HL-60/S4 treated with retinoic acid at 250 ng/mL for 4 days and 3 days (cell line): Measurements from ENCODE around the gene UBAC2.
"Not testable (repeated sequence)": the region's sequence is repeated elsewhere in the genome, so short reads cannot be mapped to it uniquely, and the experiment has no call there.

Experiments used
- in situ Hi-C: fragments of 300-500 bp; cut with MboI; formaldehyde crosslinking; loops from 2 replicates; pipeline ENCODE4 v1.7.0; 2022; ENCODE audit warnings: low sequenced_read_pairs

Gene UBAC2

DNA sequence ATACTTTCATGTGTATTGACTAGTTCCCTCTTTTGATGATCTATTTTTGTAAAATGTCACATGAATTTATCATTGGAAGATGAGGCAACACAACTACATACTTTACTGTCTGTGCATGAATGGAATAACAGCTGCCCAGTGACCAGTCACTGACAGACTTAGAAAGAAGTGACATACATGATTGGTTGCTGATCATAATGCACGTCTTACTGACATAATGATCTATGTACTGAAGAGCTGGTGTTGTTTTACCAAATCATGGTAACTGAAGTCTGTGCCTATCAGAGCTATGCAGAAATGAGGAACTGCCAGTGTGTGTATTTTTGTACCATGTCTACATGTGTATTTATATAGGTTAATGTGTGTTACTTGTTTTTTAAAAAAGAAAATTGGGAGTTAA, 31.1 kb downstream of the UBAC2 start:
- in situ Hi-C loops: no loop called here

DNA sequence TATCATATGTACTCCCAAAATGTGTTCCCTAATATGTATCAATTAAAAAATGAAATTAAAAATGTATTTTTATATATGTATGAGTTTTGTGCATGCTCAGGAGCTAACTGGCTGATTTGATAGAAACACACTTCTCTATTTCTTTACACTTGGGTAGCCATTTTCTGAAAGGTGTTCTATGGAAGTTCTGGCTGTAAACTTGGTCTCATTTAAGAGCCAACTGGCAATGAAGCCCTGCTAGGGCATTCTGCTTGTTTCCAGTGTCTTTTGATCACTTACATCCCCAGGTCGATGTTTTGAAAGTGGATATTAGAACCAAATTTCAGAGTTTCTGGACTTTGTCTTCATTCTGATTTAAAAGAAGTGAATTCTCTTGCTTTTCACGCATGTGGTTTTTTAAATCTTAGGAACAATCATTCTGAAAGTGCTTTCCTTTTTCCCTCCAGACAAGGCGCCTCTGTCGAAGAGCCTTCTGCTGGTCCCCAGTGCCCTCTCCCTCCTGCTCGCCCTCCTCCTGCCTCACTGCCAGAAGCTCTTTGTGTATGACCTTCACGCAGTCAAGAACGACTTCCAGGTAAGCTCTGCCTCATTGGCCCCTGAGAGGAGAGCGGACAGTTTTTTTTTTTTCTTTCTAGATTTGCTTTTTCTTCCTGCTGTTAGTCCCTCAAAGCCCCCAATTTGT, 37.5 kb downstream of the UBAC2 start:
- in situ Hi-C loops: no loop called here

DNA sequence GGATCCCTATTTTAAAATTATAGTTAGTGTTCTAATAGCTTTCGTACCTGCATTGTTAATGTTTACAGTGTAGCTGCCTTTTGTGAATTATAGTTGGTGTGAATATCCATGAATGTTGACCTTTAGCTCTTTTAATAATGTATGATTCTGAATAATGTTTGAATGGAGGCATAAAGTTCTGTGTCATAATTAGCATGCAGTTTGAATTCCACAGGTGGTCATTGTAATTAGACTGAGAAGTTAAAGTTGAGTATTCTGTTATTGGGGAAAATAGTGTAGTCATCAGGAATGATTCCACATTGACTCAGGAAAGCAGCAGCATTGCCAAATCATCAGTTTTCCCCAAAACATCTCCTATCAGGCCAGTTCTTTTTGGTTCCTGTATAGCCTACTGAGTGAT, 45.4 kb downstream of the UBAC2 start:
- in situ Hi-C loops: no loop called here

DNA sequence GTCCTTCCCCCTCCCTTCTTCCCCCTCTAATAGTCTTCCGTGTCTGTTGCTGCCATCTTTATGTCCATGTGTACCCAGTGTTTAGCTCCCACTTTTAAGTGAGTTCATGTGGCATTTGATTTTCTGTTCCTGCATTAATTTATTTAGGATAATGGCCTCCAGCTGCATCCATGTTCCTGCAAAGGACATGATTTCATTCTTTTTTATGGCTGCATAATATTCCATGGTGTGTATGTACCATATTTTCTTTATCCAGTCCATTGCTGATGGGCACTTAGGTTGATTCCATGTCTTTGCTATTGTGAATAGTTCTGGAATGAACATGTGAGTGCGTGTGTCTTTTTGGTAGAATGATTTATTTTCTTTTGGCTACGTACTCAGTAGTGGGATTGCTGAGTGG, 48.5 kb downstream of the UBAC2 start:
- in situ Hi-C loops: not testable (repeated sequence)

DNA sequence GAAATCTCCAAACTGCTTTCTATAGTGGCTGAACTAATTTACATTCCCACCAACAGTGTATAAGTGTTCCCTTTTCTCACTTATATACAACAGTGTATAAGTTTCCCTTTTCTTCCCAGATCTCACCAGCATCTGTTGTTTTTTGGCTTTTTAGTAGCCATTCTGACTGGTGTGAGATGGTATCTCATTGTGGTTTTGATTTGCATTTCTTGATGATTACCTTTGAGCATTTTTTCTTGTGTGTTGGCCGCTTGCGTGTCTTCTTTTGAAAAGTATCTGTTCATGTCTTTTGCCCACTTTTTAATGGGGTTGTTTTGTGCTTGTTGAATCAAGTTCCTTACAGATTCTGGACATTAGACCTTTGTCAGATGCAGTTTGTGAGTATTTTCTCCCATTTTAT, 49.0 kb downstream of the UBAC2 start:
- in situ Hi-C loops: loop anchor here (25.0 kb wide), 1 partner anchor 387 kb away; no protein-coding TSS in a partner anchor

DNA sequence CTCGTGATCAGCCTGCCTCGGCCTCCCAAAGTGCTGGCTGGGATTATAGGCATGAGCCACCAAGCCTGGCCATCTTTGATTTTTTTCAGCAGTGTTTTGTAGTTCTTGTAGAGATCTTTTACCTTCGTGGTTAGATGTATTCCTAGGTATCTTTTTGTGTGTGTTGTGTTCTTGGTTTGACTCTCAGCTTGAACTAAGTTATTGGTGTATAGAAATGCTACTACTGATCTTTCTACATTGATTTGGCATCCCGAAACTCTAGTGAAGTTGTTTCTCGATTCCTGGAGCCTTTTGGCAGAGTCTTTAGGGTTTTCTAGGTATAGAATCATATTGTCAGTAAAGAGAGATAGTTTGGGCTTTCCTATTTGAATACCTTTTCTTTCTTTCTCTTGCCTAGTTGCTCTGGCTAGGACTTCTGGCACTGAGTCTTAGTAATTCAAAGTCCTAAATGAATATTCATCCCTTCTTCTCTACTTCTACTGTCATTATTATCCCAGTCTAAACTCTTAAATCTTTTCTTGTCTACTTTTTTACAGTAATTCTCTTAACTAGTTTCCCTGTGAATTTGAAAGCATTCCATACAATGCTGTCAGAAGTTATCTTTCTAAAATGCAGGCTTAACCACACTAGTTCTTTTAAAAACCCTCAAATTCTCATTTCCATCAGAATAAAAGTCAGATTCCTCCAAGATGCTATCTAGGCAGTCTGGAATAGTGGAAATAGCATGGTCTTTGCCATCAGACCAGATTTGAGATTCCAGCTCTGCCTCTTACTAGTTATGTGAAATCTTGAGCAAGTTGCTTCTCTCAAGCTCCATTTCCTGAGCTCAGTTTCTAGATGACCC, 50.5 kb downstream of the UBAC2 start:
- in situ Hi-C loops: loop anchor here (25.0 kb wide), 1 partner anchor 389 kb away; no protein-coding TSS in a partner anchor

DNA sequence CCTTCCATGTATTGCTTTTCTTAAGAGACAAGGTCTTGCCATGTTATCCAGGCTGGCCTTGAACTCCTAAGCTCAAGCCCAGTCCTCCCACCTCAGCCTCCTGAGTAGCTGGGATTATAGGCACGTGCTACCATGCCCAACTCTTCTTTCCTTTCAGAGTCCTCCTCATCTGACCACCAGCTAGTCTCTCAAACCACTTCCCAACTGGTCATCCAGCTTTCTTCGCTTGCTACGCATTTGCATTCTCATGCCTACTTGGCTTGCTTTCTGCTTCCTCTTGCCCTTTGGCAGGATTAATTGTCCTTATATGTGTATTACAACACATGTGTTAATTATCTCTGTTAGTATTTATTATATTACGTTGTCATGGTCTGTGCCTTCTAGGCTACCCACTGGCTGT, 51.3 kb downstream of the UBAC2 start:
- in situ Hi-C loops: loop anchor here (25.0 kb wide), 1 partner anchor 390 kb away; no protein-coding TSS in a partner anchor

DNA sequence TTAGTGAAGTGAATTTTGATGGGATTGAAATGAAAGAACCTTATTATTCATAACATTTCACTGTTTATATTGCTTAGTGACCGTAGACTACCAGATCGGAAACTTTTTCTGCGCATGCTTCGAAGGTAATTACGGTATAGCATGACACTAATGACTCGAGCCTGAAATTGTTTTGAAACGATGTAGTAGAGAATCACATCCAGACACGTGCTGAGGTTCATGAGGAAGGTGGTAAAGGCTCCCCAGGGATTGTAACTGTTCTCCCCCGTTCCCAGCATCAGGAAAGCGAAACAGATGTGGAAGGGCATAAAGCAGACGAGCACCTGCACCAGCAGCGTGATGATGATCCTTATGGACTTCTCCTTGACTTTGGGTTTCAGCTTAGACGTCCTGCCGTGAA, 54.2 kb downstream of the UBAC2 start:
- in situ Hi-C loops: loop anchor here (25.0 kb wide), 1 partner anchor 393 kb away; no protein-coding TSS in a partner anchor

DNA sequence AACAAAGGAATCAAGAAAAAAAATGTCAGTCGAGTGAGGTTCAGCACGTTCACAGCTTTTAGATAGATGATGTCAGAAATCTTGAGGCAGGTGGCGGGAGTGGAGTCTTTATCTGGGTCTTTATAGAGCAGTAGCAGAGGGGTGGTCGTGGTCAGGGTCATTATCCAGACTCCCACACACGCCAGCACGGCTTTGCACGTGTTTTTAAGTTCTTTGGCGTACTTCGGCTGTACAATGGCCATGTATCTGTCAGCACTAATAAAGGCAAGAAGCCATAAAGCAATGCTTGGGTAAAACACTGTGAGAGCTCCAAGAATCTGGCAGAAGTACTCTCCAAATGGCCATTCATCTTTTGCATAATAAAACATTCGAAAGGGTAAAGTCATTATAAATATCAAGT, 54.6 kb downstream of the UBAC2 start:
- in situ Hi-C loops: loop anchor here (25.0 kb wide), 1 partner anchor 393 kb away; no protein-coding TSS in a partner anchor

DNA sequence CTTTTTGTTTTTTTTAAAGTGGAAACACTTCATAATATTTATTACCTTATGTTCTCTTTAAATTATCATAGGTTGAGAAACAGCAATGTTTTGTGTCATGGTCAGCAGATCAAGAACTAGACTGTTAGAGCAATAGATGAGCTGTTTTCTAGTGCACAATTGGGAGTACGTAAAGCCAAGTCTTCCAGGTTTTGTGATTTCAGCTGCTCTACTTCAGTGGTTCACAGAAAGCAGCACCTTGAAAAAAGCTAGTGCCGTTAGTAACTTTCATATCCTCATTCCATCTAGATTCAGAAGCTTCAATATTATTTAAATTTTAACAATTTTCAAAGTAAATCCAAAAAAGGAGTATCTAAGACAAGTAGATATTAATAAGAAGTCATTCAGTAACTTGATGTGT, 55.6 kb downstream of the UBAC2 start:
- in situ Hi-C loops: loop anchor here (25.0 kb wide), 1 partner anchor 394 kb away; no protein-coding TSS in a partner anchor

DNA sequence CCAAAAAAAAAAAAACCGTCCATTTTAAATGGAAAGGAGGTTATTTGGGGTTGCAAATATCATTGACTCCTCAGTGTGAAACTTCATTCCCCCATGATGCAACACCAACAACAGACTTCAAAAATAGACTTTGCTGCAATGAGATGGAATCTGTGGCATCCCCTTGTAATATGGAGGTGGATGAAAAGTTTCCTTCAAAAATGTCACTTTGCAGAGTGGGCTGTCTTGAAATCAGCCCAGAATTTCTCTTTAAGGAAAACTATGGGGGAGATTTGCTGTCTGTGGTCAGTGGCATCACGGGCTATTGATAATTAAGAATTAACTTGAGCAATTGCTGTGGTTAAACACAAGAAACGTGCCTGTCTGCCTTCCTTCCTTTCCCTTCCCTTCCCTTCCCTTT, 56.1 kb downstream of the UBAC2 start:
- in situ Hi-C loops: loop anchor here (25.0 kb wide), 1 partner anchor 394 kb away; no protein-coding TSS in a partner anchor

DNA sequence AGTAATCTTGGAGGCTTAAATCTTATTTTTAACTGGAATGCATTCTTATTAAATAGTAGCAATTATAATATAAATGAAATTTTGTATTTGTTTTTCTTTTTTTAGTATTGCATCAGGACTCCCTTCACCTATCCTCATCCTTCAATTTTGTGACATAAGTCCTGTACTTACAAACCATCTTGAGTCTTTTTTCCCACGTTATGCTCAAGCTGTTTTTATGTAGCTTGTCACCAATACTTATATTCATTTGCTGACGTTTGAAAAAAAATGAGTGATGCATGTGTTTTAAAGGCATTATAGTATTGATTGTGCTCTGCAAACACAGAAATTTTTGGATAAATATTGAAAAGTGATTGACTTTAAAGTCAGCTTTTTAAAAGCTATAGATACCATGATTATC, 56.6 kb downstream of the UBAC2 start:
- in situ Hi-C loops: loop anchor here (25.0 kb wide), 1 partner anchor 395 kb away; no protein-coding TSS in a partner anchor

DNA sequence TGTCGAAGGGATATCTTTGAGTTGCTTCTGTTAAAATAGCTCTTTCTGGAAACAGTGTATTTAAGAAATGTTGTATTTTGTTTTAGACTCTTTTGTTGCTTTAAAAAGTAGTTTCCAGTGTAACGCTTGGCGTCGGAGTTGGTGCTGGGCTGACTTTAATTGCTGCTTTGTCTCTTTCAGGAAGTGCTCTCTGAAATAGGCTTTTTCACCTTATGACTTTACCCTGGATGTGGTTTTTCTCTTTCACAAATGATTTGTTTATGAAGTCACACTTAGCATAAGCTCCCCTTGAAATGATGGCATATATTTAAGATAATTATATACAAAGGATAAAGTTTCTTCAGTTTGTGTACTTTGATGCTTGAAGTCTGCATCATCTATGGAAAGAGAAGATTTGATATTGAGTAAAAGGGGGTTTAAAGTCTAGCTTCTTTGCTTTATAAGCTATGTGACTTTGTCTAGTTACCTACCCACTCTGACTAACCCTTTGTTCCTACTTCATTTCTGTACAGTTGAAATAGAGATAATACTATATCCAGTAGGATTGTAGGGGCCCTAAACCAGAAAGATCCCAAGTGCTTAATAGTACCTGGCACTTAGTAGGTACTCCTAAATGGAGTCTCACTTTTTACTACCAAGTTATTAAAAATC, 57.7 kb downstream of the UBAC2 start, which contains the start of gene GPR18:
Gene GPR18, minus strand, starts transcription at position 170 of the 651 bp plus-strand sequence. CDS start 2,507 bp downstream, outside the sequence.
- in situ Hi-C loops: loop anchor here (25.0 kb wide), 1 partner anchor 396 kb away; no protein-coding TSS in a partner anchor

DNA sequence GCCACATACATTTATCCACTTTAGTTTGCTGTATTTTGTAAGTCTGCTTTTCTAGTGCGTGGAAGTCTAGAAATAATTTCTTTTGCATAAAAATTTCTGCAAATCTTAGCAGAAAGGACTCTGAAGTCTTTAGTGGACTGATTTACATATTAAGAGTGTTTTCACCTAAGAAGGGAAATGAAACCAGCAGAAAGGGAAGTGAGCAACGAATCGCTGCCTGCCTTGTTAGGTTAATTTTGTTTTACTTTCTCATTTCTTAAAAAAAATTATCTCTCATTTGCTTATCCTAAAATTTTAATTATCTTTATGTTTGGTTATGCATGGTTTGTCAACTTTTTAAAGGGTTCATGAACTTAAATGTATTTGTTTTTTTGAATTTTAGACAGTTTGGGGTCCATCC, 58.3 kb downstream of the UBAC2 start:
- in situ Hi-C loops: loop anchor here (25.0 kb wide), 1 partner anchor 397 kb away; no protein-coding TSS in a partner anchor

DNA sequence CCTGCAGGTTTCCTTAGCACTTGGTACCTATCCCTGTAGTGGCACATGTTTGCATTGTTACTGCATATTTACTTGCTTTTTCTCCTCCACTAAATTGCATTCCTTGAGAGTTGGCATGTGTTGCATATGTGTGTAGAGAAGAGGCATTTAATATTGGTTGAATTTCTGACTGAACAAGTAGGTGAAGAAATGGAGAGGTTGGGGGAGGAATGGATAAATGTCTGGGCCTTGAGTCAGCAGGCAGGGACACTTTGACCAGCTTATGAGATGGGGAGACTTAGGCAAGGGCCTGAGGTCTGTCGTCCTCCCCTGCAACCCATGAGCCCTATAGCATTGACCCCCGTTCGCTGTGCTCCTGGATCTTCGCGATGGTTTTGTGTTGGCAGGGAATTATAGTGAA, 59.6 kb downstream of the UBAC2 start:
- in situ Hi-C loops: loop anchor here (25.0 kb wide), 1 partner anchor 398 kb away; no protein-coding TSS in a partner anchor

DNA sequence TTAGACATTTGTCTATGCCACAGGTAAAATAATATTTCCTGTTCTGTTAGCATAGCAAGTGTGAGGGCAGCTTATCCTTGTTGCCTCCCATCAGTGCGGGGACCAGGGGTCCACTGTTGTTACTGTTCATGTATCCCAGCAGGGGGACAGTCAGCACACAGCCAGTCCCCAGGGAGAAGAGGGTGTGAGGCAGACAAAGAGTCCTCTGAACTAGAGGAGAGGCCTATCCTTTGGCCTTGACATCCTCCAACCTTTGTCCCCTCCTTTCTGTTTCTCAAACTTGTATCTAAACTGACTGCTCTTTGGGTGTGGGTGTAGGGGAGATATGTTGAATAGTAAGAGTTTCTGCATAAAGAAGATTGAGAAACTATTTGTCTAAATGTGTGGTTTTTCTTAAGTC, 60.4 kb downstream of the UBAC2 start:
- in situ Hi-C loops: loop anchor here (25.0 kb wide), 1 partner anchor 399 kb away; no protein-coding TSS in a partner anchor

DNA sequence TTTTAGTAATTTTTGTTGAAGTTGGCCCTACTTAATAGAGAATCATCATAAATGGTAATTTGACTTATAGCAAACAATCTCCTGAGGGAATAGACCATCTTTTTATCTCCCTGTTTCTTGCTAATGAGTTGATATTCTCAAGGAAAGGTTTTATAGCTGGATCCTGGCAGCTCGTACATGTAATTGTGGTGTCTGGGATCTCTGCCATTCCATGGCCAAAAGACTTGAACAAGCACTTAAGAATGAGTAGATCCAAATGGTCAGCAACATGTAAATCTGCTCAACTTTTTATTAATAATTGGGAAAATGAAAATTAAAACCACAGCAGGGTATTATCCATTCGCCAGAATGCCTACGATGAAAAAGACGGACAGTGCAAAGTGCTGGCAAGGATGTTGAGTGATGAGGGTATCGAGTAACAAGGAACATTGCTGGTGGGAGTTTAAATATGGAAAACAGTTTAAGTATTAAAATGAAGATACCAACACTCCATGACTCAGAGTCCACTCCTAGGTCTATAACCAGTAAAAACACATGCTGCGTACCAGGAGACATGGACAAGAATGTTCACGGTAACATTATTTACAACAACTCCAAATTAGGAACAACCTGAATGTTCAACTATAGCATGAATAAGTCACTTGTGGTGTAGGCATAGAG, 62.6 kb downstream of the UBAC2 start:
- in situ Hi-C loops: loop anchor here (25.0 kb wide), 1 partner anchor 401 kb away; no protein-coding TSS in a partner anchor

DNA sequence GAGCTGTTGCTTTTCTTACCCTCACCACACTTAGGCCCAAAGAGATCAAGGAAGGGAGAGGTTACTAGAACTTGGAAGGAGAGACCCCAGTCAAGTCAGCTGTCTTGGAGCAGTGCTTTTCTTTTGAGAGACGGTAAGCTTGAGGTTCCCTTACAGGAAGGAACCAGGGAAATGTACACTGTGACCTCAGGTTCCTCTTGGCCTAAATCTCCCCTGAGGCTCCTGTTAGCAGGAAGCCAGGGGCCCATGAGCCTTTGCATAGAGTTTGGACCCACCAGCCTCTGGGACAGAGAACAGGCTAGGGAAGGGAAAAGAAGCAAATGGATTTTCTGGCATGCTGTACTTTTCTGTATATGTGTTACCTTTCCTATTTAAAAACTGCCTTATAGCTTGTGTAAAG, 63.4 kb downstream of the UBAC2 start:
- in situ Hi-C loops: loop anchor here (25.0 kb wide), 1 partner anchor 402 kb away; no protein-coding TSS in a partner anchor

DNA sequence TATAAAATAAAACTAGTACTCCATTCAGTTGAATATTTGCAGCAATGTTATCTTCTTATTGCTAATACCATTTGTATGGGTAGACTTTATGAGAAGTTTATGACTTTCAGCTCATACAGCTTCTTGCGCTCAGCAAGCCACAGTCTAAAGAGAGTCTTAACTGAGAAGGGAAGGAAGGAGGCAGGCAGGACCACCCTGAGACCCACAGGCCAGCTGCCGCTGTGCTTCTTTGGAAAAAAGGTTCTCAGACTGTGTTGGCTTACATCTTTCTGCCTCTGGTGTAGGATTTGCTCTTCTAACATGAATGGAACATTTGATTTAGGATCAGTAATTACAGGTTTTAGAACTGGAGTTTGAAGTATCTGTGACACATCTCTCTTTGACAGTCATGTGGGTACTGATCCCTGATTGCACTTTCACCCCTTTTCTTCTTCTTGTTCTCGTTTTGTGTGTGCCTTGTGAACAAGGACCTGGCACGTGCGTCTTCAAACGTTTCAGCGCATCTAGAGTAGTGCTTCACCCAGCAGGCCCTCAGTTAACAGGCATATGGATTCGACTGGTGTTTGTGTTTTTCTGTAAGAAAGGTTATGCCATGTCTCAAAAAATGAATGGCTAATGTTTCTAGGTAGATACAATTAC, 64.6 kb downstream of the UBAC2 start:
- in situ Hi-C loops: loop anchor here (5.0 to 25.0 kb wide), 2 partner anchors 93 to 403 kb away; no protein-coding TSS in a partner anchor
